Breast epithelium (tissue), 3 donors: ENCODE data around the gene LRRC4.

Experiments
- CTCF ChIP-seq, 3 donors: fragments of 450-650 bp; IDR thresholded peaks; one replicate each; pipeline ENCODE4 v1.5.1; 2016 to 2017; ENCODE audit warnings: antibody characterized with exemption in 3 of 3, mild to moderate bottlenecking in 3 of 3, moderate library complexity in 3 of 3
- POLR2AphosphoS5 ChIP-seq, 3 donors: sonication (generic); formaldehyde crosslinking; IDR thresholded peaks; one replicate each; pipeline ENCODE4 v1.6.1; 2017; ENCODE audit warnings: antibody characterized with exemption in 3 of 3

GRCh38 chr7:128024151-128024550, 7.1 kb downstream of the LRRC4 start:
- TF ChIP-seq CTCF (IDR thresholded peaks at IDR 0.05) (no peak), POLR2AphosphoS5 (IDR thresholded peaks at IDR 0.05) (no peak)
